HepG2 (cell line): ENCODE measurements around the gene TEDC1. TPM values are rescaled to one million over a fixed set of nuclear protein-coding genes. Genes with fewer than 3 reads are reported as not detected.

Source experiments
- CHD2 ChIP-seq: IDR thresholded peaks from 2 replicates; pipeline ENCODE4 v1.6.1; 2011; ENCODE audit warnings: low read depth, low read length, improper control_type of control experiment
- DNMT1 ChIP-seq: sonication (generic); formaldehyde crosslinking; IDR thresholded peaks from 2 replicates; pipeline ENCODE4 v1.5.1; 2020; ENCODE audit warnings: mild to moderate bottlenecking, missing genetic modification reagents
- HNF4A ChIP-seq: sonication (generic); formaldehyde crosslinking; IDR thresholded peaks from 2 replicates; pipeline ENCODE4 v1.4.0; 2020; ENCODE audit warnings: missing genetic modification reagents
- HNRNPH1 ChIP-seq: fragments of 200-400 bp; formaldehyde crosslinking; optimal IDR thresholded peaks from 2 replicates; pipeline ENCODE3; 2017; ENCODE audit warnings: mild to moderate bottlenecking, low read depth, low read length
- KDM2A ChIP-seq: sonication (generic); formaldehyde crosslinking; IDR thresholded peaks from 2 replicates; pipeline ENCODE4 v1.4.0; 2020; ENCODE audit warnings: low read depth, missing genetic modification reagents, borderline replicate concordance
- MBNL3 ChIP-seq: fragments of 250-450 bp; sonication (Bioruptor Pico); conservative IDR thresholded peaks from 2 replicates; pipeline ENCODE4 v1.8.0; 2022; ENCODE audit warnings: mild to moderate bottlenecking, inconsistent platforms
- MYPOP ChIP-seq: sonication (generic); formaldehyde crosslinking; IDR thresholded peaks from 2 replicates; pipeline ENCODE4 v1.8.1; 2023; ENCODE audit warnings: mild to moderate bottlenecking, moderate library complexity, missing genetic modification reagents
- POGZ ChIP-seq: sonication (generic); formaldehyde crosslinking; IDR thresholded peaks from 2 replicates; pipeline ENCODE4 v1.4.0; 2020; ENCODE audit warnings: mild to moderate bottlenecking, missing genetic modification reagents
- SAP130 ChIP-seq: IDR thresholded peaks from 2 replicates; pipeline ENCODE4 v1.6.1; 2016; ENCODE audit warnings: low read depth
- SKIL ChIP-seq: sonication (generic); formaldehyde crosslinking; IDR thresholded peaks from 2 replicates; pipeline ENCODE4 v1.8.0; 2022; ENCODE audit warnings: missing genetic modification reagents, mild to moderate bottlenecking, moderate library complexity, borderline replicate concordance
- TOE1 ChIP-seq: sonication (generic); formaldehyde crosslinking; IDR thresholded peaks from 2 replicates; pipeline ENCODE4 v1.4.0; 2020; ENCODE audit warnings: mild to moderate bottlenecking, missing genetic modification reagents
- ZNF101 ChIP-seq: sonication (generic); formaldehyde crosslinking; IDR thresholded peaks from 2 replicates; pipeline ENCODE4 v1.4.0; 2020; ENCODE audit warnings: mild to moderate bottlenecking, low read depth, missing genetic modification reagents, borderline replicate concordance
- ZNF30 ChIP-seq: sonication (generic); formaldehyde crosslinking; IDR thresholded peaks from 2 replicates; pipeline ENCODE4 v1.5.0; 2020; ENCODE audit warnings: mild to moderate bottlenecking, missing genetic modification reagents
- ZNF430 ChIP-seq: sonication (generic); formaldehyde crosslinking; IDR thresholded peaks from 2 replicates; pipeline ENCODE4 v1.9.0; 2021; ENCODE audit warnings: mild to moderate bottlenecking, missing genetic modification reagents
- ZNF549 ChIP-seq: sonication (generic); formaldehyde crosslinking; IDR thresholded peaks from 2 replicates; pipeline ENCODE4 v1.5.0; 2020; ENCODE audit warnings: missing genetic modification reagents
- polyA plus RNA-seq, 8 experiments: library from polyadenylated mRNA; depleted of rRNA in 3 of 8; stranded (reverse) in 7 of 8; unstranded in 1 of 8; fragments of >200 nt; fragmentation: Illumina TruSeq in 4 of 8; extraction: Trizol in 4 of 8; gene quantifications; 2 replicates each; pipeline versions ENCODE4 v1.2.1 to v1.2.3, GENCODE V29; 2011 to 2016; ENCODE audit warnings: low read depth in 4 of 8, missing spikeins in 1 of 8, mixed read lengths in 1 of 8; ENCODE audit not compliant: insufficient read depth in 1 of 8
- total RNA-seq, 5 experiments: library from RNA; depleted of rRNA; stranded (reverse); fragments of >200 nt; fragmentation: Illumina TruSeq; extraction: Trizol; gene quantifications; 2 replicates each; pipeline ENCODE4 v1.2.3, GENCODE V29; 2016; ENCODE audit warnings: low read depth in 1 of 5
- TF ChIP-seq, protein P1 (sequence below), 2 experiments: fragments of 450-650 bp in 1 of 2; sonication (generic) in 1 of 2; formaldehyde crosslinking in 1 of 2; IDR thresholded peaks; 2 replicates each; pipeline versions ENCODE4 v1.6.1 to v1.8.0; 2016 to 2022; ENCODE audit warnings: antibody characterized with exemption in 1 of 2, mild to moderate bottlenecking in 1 of 2, missing genetic modification reagents in 1 of 2

TEDC1 gene
- total and polyA plus RNA-seq, 2 of the 13 experiments (the other 11 are each of a cell fraction or from before 2014, with no cell fraction given) = 5.7 to 27.4 TPM

DNA sequence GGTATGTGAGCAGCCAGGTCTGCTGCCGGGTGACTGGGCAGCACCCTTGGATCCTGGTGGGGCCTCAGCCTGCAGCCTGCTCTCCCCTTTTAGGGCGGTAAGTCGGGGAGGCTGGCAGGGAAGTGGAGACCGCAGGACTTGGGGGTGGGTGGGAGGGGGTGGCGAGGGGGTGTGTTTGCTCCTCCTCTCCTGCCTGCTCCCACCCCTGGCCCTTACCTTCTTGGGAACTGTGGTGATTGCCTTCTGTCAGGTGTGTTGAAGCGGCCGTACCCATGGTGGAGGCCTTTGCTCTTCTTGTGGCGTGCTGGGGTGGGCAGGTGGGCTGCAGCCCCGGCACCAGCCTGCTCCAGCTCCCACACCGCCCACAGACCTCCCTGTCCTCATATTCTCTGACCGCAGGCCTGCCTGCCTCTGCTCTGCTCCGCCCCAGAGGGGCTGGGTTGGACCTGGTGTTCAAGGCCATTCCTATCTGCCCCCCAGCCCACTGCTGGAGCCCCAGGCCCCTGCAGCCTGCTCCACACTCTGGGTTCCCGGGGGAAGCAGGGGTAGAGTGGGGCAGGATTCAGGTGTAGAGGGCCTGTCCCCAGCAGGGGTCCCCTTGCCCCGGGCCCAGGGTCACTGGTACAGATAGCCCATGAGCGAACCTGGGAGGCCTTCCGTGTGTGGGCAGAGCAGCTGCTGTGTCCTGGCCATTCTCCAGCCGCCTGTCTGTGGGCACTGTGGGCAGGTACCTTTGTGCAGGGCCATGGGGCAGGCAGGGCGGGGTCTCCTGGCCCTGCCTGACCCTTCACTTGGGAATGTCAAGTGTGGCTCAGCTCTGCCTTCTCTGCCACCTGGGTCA is 5.2 kb downstream of the TEDC1 start (continued):
- TF ChIP-seq MYPOP (0 out of 2 replicates have a peak, but pooled peaks have one; percentile 15), DNMT1 (CRISPR knock-in tag) (0 out of 2 replicates have a peak, but pooled peaks have one; percentile 49), HNRNPH1 (peak; percentile 75), ZNF30 (CRISPR knock-in tag) (0 out of 2 replicates have a peak, but pooled peaks have one; percentile 34), CHD2 (no peak), ZNF101 (CRISPR knock-in tag) (no peak), SAP130 (CRISPR knock-in tag) (peak; percentile 73), HNF4A (CRISPR knock-in tag) (peak; percentile 95), KDM2A (CRISPR knock-in tag) (peak; percentile 47), ZNF430 (CRISPR knock-in tag) (peak; percentile 58; the same call in 1 of the 2 replicates), SKIL (CRISPR knock-in tag) (peak; percentile 83; the same call in 1 of the 2 replicates), TOE1 (0 out of 2 replicates have a peak, but pooled peaks have one; percentile 39), ZNF549 (no peak), MBNL3 (CRISPR knock-in tag) (no peak), POGZ (no peak)
- TF ChIP-seq, protein P1, sequence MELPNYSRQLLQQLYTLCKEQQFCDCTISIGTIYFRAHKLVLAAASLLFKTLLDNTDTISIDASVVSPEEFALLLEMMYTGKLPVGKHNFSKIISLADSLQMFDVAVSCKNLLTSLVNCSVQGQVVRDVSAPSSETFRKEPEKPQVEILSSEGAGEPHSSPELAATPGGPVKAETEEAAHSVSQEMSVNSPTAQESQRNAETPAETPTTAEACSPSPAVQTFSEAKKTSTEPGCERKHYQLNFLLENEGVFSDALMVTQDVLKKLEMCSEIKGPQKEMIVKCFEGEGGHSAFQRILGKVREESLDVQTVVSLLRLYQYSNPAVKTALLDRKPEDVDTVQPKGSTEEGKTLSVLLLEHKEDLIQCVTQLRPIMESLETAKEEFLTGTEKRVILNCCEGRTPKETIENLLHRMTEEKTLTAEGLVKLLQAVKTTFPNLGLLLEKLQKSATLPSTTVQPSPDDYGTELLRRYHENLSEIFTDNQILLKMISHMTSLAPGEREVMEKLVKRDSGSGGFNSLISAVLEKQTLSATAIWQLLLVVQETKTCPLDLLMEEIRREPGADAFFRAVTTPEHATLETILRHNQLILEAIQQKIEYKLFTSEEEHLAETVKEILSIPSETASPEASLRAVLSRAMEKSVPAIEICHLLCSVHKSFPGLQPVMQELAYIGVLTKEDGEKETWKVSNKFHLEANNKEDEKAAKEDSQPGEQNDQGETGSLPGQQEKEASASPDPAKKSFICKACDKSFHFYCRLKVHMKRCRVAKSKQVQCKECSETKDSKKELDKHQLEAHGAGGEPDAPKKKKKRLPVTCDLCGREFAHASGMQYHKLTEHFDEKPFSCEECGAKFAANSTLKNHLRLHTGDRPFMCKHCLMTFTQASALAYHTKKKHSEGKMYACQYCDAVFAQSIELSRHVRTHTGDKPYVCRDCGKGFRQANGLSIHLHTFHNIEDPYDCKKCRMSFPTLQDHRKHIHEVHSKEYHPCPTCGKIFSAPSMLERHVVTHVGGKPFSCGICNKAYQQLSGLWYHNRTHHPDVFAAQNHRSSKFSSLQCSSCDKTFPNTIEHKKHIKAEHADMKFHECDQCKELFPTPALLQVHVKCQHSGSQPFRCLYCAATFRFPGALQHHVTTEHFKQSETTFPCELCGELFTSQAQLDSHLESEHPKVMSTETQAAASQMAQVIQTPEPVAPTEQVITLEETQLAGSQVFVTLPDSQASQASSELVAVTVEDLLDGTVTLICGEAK (IDR thresholded peaks at IDR 0.05) = no peak
- TF ChIP-seq, protein P1 (CRISPR knock-in tag; IDR thresholded peaks at IDR 0.05) = no peak
